Heart left ventricle (tissue), 13 donors: ENCODE measurements around the gene BMPR1A.

ENCODE experiments used
- POLR2A ChIP-seq, 2 donors: fragments of 450-650 bp; IDR thresholded peaks; one replicate each; pipeline ENCODE4 v1.6.1; 2017; ENCODE audit warnings: antibody characterized with exemption in 2 of 2, mild to moderate bottlenecking in 2 of 2, moderate library complexity in 2 of 2
- TF ChIP-seq, protein P1 (sequence below), 12 donors: fragments of 200-600 bp; sonication (generic) in 4 of 12; IDR thresholded peaks; one replicate each; pipeline versions ENCODE4 v1.5.0 to v1.8.0; 2018 to 2022; ENCODE audit warnings: antibody characterized with exemption in 12 of 12, mild to moderate bottlenecking in 5 of 12
- donor health status: ischemic (EF 13 %, LVEDD 7.1; RV severe dilation, severe dysfunction).
- donor health status: DM: no; HTN: yes; CAD: no.
- donor health status: DM: no; HTN: no; CAD: no.
- donor health status: ischemic (EF 25% LVEDD 6.9; RV normal size, moderate dysfunction).
- donor health status: ischemic (EF 25% LVEDD 5.7; RV mildly dilated, moderate dysfunction).
- donor health status: ischemic (EF 35%, LVEDD 5.7; RV mildly dilated, moderate dysfunction).
- donor health status: nonischemic (EF 11% LVEDD 7.7; RV severe dilation, severe dysfunction).
- donor health status: DM: yes; HTN: yes; CAD: no.
- donor health status: PGD.
- donor health status: ischemic (EF 29% LVEDD 5.4; RV normal size, mild dysfunction).
- donor health status: nonischemic (EF 23%, LVEDD 6.1; RV moderate dilation, normal function).

DNA sequence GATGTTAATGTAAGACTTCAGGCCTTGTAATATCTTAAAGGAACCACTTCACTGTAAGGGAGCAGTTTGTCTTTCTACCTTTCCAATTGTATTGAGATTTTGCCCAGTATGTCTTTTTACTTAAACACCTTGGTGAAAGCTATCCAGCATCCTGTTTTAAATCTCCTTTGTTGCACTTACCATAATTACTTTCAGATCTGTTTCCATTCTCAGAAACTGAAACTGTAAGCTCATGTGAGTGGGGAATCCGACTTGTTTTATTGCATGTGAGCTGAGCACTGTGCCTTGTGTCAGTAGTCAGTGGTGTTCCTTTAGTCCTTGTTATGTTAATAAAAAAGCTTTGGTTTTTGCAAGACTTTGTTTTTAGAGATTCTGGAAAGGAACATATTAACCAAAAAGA, 42.2 kb downstream of the BMPR1A start:
- TF ChIP-seq, protein P1, sequence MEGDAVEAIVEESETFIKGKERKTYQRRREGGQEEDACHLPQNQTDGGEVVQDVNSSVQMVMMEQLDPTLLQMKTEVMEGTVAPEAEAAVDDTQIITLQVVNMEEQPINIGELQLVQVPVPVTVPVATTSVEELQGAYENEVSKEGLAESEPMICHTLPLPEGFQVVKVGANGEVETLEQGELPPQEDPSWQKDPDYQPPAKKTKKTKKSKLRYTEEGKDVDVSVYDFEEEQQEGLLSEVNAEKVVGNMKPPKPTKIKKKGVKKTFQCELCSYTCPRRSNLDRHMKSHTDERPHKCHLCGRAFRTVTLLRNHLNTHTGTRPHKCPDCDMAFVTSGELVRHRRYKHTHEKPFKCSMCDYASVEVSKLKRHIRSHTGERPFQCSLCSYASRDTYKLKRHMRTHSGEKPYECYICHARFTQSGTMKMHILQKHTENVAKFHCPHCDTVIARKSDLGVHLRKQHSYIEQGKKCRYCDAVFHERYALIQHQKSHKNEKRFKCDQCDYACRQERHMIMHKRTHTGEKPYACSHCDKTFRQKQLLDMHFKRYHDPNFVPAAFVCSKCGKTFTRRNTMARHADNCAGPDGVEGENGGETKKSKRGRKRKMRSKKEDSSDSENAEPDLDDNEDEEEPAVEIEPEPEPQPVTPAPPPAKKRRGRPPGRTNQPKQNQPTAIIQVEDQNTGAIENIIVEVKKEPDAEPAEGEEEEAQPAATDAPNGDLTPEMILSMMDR (IDR thresholded peaks at IDR 0.05): no peak
- TF ChIP-seq POLR2A (IDR thresholded peaks at IDR 0.05): no peak
